A204.1 (cell line): Measurements from ENCODE around the gene NPDC1.
"Not testable (repeated sequence)": the region's sequence is repeated elsewhere in the genome, so short reads cannot be mapped to it uniquely, and the experiment has no call there.

Experiments
- FAIRE-seq: peaks from 2 replicates; lab custom pipeline; 2012; peaks lifted over from hg19 to GRCh38; lab: Jason Lieb, UNC

Gene NPDC1

DNA sequence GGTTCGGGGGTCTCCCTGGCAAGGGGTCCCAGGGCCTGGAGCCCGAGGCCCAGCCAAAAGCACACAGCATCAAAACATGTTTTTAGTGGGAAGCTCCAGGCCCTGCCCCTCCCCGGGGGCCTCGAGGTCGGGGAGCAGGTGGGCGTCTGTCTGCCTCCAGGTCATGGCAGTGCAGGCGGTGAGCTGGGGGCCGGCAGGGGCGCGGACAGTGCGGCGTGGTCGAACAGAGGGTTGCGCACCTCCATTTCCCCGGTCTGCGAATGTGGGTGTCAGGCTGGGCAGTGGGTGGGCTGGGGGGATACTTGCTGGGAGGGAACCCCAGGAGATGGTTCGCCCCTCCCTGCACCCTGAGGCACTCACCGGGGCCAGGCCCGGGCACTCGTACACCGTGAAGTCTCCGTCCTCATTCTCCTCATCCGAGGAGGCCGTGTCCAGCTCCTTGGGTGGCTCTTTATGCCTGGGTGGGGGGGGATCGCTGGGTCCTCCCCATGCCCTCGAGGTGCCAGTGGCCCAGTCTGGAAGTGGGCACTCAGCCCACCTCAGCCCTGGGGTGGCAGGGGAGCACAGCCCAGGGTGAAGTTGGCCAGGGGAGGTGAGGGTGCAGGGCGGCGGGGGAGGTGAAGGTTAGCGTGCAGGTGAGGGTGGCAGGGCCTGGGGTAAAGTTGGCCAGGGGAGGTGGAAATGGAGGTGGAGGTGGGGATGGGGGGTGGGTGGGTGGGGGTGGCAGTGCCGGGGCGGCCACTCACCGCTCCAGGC is 6.2 kb downstream of the NPDC1 start:
- FAIRE-seq: no peak

DNA sequence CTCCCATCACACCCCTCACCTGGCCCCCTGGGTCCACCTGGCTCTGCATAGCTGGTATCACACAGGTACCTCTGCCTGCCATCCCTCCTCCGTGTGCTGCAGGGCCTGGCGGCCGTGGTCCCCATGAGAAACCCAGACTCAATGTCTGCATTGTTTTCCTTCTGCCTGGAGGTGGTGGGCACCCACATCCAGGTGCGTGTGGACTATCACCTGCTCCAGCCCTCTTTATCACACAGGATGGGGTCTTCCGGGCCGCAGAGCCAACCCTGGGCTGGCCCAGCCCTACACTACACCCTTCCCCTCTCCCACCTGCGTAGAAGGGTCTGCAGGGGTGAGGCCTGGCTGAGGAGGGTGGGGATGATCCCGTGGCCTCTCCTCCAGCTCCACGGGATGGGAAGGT is 7.1 kb downstream of the NPDC1 start:
- no peak for FAIRE-seq

DNA sequence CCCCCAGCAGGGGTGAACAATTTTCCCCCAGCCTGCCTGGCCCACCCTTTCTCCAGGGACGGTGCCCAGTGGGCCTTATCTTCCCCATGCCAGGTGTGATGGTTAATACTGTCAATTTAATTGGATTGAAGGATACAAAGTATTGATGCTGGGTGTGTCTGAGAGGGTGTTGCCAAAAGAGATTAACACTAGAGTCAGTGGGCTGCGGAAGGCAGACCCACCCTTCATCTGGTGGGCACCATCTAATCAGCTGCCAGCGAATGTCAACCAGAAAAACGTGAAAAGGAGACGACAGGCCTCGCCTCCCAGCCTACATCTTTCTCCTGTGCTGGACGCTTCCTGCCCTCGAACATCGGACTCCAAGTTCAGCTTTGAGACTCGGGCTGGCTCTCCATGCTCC is 8.5 kb downstream of the NPDC1 start:
- no peak for FAIRE-seq

DNA sequence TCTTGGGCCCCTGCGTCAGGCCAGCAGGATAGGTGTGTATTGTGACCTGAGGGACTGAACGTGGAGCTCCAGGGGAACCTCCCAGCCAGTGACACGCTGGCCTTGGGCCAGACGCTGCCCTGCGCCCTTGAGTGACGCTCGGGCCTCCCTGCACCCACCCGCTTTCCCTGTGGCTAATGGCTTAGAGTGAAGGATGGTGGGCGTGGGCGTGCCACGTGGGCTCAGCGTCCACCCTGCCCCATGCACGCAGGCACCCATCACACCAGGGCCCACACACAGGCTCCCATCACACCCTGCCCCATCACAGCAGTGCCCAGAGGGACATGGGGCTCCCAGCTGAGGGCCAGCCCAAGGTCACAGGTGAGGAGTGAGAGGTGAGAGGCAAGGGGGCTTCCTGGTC is 8.9 kb downstream of the NPDC1 start:
- FAIRE-seq: no peak

DNA sequence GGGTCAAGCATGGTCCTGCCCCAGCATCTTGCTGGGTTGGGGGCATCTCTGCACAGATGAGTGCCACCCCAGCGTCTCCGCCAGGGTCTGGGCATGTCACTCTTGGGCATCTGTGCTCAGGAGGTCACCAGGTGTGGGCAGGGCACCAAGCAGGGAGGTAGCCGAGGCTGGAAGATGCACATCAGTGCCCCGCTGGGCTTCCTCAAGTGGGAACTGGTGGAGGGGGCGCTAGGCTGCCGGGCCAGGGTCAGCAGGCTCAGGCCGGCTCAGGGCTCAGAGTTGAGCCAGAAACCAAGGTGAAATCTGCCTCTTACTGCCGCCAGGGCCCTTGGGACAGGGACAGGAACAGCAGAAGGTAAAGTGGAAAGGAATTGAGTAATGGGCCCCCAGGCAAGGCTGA is 10.0 kb downstream of the NPDC1 start:
- FAIRE-seq: no peak

DNA sequence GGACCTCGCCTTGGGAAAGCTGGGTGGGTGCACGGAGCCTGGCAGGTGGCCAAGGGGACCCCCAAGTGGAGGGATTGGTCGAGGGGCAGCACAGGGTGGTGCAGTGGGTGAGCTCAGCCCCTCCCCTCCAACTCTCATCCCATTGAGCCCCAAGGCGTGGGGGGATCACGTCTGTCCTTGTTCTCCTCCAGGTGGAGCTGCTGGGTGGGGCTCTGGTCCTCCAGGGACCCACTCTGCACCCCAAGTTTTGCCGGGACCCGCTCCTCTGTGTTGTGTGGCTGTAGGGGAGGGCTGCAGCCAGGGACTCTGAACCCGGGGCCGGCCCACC is 10.5 kb downstream of the NPDC1 start:
- FAIRE-seq: no peak

DNA sequence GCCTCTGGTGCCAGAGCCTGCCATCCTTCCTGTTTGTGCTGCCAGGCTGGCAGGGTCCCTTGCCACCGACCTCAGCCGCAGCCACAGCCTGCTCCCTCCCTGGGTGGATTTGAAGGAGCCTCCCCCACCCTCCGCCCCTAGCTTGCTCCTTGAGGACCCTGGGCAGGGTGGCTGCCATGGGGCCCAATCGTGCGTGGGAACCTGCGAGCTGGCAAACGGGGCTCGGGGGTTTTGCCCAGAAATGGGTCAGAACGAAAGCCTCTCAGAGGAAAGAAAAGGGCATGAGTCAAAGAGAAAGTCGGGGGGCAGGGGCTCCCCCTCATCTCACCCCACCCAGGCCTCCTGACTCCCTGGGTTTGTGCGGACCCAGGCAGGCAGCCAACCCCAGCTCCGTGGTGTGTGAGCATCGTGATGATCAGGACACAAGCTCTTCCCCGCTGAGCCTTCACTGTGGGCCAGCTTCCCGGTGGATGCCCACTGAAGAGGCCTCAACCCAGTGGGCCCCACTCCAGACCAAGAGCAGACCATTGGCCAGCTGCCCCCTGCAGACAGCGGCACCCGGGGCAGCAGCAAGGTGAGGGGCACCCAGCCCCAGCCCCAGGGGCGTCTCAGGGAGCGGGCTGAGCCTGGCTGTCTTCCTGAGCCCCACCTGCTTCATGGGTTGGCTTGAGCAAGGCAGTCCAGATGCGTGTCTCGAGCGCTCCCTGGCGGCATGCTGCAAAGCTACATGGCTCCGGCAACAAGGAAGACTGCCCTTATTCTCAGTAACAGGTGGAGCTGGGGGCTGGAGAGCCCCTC is 11.1 kb downstream of the NPDC1 start:
- FAIRE-seq: no peak

DNA sequence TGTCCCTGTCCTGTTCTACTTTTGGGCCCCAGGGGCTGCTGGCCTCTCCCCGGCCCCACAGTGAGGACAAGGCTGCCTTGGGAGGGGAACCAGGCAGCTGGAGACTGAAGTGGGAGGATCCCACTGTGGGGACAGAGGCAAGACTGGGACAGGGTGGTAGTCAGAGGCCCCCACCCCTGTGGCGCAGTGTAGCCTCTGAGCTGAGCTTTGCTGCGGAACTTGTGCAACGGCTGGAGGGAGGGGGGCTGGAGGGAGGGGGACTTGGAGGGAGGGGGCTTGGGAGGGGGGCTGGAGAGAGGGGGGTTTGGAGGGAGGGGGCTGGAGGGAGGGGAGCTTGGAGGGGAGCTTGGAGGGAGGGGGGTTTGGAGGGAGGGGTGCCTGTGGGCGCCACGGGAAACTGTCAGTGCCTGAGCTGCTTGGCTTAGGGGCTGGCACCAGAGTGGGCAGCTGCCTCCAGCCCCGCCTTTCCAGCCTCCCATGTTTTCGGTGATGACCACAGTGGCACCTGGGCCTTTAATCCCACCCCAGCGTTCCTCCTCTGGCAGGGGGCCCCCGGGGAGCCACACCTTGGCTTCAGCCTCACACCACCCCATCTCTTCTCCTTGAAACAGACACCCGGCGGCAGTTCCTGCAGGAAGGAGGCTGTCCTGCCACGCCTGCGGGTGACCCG is 11.8 kb downstream of the NPDC1 start:
- no peak for FAIRE-seq

DNA sequence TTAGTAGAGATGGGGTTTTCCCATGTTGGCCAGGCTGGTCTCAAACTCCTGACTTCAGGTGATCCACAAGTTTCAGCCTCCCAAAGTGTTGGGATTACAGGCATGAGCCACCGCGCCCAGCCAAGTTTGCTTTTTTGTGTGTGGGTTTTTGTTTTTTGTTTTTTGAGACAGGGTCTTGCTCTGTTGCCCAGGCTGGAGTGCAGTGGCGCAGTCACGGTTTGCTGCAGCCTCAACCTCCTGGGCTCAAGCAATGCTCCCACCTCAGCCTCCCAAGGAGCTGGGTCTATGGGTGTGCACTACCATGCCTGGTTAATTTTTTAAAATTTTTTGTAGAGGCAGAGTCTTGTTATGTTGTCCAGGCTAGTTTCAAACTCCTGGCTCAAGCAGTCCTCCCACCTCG is 12.5 kb downstream of the NPDC1 start:
- FAIRE-seq: not testable (repeated sequence)

DNA sequence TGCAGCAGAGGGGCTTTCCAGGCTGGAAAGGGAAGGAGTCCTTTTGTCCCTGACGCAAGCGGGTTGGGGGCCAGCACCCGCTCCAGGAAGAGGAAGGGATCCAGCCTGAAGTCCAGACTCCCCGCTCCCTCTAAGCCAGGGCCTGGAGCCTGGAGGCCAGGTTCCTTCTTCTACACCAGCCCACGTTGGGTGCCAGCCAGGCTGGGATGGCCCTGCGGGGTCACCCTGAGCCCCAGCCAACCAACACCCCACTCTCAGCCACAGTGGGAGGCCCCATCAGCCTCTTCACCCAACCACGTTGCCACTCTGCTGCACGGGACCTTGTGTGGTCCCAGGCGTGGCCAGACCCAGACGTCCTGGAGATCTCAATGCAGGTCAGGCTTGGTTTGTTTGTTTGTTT is 13.1 kb downstream of the NPDC1 start:
- no peak for FAIRE-seq

DNA sequence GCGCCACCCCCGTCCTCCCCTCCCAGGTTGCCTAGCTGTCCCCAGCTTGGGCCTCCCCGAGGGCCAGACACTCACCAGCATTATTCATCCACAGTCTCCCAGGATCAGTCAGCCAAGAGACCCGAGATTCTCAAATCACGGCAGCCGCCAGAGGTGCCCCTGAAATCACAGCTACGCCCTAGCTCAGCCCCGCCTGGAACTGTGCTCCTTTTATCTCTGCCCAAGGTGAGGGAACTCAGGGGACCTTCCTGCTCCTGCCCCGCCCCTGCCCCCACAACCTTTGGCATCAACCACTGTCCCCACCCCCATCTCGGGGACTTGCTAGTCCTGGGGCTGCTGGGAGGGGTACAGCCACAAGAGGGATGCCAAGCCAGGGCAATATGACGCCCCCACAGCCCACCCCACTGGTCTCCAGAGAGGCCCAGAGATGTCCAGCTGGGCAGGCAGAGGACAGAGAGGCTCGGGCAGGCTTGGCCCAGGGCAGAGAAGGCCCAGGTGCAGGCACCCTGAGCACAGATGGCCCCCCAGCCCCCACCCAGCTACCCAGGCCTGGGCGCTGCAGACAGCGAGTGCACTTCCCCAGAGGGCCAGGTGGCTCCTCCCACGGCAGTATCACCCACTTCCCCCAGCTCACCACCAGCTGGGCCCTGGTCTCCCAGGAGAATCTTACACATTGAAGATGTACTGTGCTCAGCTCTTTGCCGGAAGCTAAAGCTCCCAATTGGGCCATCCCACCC is 13.9 kb downstream of the NPDC1 start, which contains the start of gene FUT7:
TSS of gene FUT7 (minus strand) at position 185 of the 737 bp plus-strand sequence. CDS start at position 88, 97 bp downstream.
- no peak for FAIRE-seq

DNA sequence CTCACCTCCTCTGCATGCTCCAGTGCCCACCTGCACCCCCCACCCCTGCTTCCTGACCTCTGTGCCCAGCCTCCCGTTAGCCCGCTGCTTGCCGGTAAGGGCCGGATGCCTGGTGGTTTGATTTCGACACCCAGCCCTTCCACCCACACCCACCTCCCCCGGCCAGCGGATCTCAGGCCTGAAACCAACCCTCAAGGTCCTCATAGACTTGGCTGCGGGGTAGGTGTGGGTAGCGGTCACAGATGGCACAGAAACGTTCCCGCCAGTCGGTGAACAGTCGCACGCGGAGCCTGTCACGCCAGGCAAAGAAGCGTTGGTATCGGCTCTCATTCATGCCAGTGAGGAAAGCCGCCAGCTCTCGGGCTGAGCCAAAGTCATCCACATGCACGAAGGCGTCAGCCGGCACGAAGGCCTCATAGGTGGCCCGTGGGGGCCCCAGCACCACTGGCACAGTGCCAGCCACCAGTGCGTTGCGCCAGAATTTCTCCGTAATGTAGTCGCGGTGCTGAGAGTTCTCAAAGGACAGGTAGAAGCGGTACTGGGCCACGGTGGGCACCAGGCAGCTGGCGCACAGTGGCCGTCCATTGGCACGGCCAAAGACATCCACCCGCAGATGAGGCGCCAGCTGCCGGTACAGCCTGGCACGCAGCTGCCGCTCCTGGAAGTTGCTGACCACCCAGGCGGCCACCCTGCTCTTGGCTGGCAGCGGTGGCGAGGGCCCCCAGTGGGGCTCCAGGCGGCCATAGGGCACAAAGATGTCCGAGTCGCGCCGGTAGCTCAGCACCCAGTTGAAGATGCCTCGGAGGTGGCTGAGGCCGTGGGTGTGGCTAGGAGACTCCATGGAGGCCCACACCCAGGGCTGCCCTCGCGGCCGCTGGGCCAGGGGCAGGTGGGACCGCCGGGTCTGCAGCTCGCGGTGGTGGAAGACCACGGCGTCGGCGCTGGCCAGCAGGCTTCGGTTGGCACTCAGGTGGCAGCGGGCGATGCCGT is 15.1 kb downstream of the NPDC1 start:
- no peak for FAIRE-seq

DNA sequence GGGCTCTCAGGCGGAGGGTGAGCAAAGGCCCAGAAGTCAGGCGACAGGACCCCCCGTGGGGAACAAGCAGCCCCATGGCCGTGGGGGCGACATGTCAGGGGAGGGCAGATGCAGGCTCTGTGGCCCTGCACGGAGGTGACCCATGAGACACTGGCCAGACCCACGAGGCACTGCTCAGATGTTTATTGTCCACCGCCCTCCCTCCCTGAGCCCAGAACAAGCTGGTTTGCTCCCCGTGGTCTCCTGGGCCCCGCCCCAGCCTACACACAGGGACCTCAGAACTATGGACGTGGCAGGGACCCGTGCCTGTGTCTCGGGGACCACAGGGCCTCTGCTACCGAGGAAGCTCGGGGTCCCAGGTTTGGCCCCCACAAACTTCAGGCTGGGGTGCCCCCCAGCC is 16.0 kb downstream of the NPDC1 start:
- FAIRE-seq: no peak

DNA sequence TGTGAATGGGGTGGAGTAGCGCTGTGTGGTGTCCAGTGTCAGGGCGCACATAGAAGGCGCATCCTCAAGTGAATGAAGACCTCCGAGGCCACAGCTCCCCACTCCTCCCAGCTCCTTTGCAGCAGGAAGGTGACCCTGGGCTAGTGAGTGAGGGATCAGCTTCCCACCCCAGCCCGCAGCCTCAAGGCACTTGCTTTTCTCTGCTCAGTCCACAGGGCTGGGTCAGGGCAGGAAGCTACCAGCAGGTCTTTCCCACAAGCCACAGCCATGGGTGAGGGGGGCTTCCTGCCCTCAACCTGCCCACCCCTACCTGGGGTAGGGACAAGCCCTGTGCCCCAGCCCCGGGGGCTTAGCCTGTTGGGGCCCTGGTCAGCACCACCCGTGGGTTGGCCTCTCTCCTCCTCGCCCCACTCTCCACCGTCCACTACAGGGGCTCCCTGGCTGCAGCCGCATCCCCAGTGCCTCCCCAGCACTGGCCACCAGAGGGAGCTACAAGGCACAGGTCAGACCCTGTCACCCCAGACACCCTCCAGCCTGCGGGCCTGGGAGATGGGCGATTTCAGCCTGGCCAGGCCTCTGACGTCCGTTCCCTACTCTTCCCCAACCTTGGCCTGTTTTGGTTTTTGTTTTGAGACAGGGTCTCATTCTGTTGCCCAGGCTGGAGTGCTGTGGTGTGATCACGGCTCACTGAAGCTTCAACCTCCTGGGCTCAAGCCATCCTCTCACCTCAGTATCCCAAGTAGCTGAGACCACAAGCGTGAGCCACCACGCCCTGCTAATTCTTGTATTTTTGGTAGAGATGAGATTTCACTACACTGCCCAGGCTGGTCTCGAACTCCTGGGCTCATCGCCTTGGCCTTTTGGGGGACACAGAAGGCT is 16.7 kb downstream of the NPDC1 start:
- no peak for FAIRE-seq

DNA sequence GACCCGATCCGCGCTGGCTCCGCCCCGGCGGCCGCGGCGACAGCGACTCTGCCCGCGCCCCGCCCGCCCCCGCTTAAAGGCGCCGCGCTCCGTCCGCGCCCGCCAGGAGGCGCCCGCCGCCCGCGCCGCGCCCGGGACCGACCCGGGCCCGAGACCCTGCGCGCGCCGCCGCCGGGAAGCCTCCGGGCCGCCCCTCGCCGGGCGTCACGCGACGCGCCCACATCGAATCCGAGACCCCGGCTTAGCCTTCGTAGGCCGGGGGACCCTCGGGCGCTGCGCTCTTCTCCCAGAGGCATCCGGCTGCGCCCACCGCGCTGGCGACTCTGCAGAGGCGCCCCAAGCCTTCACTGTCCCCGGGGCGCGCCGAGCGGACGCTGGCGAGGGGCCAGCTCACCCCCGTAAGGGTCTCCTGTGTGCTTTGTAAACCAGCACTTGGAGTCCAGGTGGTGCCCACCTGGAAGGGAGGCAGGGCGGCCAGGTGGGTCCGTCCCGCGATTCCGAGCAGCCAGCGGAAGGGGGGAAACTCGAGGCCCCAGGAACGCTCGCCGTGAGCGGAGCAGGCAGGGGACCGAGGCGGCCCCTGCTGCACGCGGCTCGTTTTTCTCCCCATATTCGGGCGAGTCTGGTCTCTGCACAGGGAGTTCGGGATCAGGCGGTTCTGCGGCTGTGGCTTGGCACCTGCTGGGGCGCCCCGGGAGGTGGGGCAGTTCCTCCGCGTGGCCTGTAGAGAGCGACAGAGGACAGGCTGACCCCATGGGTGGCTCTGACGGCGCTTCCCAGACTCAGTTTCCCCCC is 17.5 kb downstream of the NPDC1 start:
- no peak for FAIRE-seq

DNA sequence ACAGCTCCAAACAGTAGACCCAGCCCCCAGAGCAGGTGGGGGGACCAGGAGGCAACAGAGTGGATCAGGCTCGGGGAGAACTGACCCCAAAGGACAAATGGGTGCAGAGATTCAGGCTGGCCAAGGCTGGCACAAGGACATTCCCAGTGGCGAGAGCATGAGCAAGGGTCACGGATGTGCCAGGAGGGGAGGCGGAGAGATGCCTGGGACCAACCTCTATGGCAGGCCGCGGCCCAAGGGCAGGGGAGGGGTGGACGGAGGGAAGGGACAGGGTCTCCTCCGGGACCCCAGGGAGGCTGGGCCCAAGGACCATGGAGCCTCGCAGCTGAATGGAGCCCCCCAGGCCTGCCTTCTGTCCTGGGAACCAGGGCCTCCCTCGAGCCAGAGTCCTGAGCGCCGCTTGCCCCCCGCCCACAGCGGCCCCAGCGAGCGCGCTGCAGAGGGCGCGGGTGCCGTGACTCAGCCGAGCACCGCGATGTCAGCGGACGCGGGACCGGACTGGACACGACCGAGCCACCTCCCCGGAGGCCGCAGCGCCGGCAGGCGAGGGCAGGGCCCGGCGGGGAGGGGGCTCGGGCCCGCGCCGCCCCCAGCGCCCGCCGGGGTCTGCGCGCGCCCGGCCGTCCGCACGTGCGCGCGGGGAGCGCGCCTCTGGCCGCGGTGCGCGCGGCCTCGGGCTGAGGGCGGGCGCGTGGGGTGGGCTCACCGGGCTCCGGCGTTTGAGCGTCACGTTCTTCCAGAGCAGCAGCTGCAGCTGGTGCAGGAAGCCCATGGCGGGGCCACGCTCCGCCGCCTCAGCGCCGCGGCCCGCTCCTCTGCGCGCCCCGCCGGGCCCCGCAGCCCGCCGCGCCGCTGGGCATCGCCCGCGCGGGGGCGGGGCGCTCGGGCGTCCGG is 18.4 kb downstream of the NPDC1 start, which contains the start of gene ABCA2:
TSS of gene ABCA2 (minus strand) at position 869 of the 894 bp plus-strand sequence. CDS start at position 772, 97 bp downstream.
- FAIRE-seq: no peak

DNA sequence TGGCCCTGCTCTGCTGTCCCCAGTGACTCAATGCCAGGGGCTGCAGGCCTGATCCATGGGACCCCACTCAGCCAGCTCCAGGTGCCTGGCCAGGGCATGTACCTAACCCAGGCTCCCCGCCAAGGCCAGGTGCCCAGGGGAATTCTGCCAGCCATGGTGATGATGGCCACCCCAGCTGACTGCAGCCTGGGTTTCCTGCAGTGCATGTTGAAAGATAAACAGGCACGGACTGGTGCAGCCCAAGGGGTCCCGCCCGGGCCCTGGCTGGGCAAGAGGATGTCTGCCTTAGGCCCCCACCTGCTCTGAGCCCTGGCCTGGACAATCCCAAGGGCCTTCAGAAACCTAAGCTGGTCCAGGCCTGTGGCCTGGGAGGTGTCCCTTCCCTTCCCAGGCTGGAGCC is 19.1 kb downstream of the NPDC1 start:
- FAIRE-seq: no peak

DNA sequence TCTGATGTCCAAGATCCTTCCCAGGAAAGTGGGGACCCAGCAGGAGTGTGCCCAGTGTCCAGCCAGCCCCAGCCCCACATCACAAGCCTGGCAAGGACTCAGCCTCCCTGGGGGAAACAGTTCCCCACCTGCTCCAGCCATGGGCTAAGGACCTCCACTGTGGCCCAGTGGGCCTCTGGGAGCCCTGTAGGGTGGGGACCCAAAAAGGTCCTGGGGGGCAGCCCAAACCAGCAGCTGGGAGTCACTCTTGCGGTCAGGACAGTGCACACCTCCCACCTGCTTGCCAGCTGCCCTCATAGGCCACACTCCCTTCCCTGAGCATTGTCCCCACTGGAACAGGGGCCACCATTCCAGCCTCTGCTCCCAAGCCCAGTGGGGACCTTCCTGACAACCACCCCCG is 19.6 kb downstream of the NPDC1 start:
- no peak for FAIRE-seq
